ENCODE measurements around the gene CLASP2.

The CLASP2 gene

DNA sequence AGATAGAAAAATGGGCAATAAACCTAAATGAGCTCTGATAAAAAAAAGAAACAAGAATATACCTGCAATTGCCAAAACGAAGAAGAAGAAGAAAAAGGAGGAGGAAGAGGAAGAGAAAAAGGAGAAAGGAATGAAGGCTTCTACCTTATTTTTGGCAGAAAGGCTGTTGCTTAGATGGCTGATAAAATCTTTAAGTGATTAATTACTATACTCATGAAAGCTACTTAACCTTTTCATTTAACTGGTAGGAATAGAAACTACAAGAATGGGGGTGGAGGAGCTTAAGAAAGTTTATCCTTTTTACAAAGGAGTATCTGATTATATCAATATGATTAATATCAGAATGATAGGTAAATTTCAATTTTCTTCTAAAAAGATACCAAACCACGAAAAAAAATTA, 75.2 kb downstream of the CLASP2 start:
- in situ Hi-C loops (cut with HindIII; ENCODE audit: low sequenced_read_pairs) = loop anchor here (10.0 kb wide), 1 partner anchor 132 kb away; no protein-coding TSS in a partner anchor

DNA sequence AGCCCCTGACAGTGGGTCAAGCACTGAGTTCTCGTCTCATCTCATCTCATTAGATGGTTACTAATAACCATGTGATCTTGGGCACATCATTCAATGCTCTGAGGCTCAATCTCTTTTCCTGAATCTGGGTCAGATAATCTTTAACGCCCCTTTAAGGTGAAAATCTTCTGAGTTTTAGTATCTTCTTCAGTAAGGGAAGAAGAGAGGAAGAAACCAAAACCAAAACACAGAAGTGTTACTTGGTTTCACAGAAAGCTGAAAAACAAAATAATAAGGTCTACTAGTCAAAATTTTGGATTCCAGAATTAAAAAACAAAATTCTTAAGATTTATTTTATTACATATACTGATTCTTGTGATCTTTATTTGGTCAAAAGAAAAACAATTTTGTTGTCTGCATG, 78.2 kb downstream of the CLASP2 start:
- in situ Hi-C loops (cut with HindIII; ENCODE audit: low sequenced_read_pairs) = loop anchor here (10.0 kb wide), 1 partner anchor 135 kb away; no protein-coding TSS in a partner anchor

DNA sequence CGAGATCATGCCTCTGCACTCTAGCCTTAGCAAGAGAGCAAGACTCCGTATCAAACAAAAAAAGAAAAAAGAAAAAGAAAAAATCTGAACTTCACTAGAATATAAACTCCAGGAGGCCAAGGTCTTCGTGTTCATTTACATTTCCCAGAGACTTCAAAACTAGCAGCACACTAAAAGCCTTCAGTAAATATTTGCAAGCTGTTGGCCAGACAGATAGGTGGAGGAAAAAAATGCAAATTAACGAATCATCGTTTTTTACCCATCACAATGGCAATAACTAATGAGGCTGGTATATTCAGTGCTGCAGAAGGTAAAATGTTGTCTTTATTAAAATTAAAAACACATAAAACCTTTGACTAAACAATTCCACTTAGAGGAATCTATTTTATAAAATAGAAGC, 80.6 kb downstream of the CLASP2 start:
- in situ Hi-C loops (cut with HindIII; ENCODE audit: low sequenced_read_pairs) = no loop called here

DNA sequence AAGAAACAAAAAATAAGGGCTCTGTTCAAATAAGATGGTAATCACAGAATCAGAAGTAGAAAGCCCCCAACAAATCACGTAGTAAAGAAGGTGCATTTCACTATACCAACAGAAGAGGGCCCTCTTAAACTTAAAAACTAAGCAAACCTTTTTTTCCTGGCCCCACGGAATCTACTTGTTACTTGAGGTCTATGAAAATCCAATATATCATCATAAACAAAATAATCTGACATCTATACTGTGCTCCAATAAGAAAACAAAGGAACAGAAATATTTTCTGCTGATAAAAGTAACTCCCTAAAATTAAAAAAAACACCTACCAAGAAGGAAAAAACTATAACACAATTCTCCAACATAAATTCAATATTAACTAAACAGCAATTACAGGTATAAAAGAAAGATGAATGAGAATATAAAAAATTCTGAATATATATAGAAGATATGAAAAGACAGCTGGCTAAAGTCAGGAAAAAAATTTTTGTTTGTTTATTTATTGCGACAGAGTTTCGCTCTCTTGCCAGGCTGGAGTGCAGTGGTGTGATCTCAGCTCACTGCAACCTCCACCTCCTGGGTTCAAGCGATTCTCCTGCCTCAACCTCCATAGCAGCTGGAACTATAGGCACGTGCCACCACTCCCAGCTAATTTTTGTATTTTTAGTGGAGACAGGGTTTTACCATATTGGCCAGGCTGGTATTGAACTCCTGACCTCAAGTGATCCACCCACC, 81.8 kb downstream of the CLASP2 start:
- in situ Hi-C loops (cut with HindIII; ENCODE audit: low sequenced_read_pairs) = no loop called here

DNA sequence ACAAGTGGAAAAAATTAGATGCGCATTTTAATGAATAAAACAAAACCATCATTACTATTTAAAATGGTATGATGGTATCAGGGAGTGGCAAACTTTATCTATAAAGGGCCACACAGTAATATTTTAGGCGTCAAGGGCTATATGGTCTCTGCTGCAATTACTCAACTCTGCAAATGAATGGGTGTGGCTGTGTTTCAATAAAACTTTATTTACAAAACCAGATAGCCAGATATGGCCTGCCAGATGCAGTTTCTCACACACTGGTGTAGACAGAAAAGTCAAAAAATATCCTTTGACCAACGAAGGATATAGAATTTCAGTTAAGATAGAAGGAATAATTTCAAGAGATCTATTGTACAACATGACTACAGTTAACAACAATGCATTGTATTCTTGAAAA, 83.8 kb downstream of the CLASP2 start:
- in situ Hi-C loops (cut with HindIII; ENCODE audit: low sequenced_read_pairs) = no loop called here

DNA sequence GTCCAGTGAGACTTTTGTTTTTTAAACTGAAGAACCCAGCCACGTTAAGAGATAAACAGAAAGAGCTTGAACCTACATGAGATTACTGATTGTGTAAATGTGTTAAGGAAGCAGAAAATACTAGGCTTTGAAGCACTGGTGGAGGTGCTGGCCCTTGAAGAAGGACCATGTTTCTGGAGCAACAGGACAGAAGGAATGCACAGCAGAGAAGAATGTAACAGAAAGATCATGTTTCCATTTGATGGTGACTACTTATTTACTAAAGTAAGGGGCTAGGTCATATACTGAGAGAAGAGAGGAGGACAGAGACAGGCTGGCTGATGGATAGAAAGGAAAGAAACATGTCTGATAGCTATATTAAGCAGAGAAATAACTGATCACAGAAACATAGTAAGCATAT, 88.8 kb downstream of the CLASP2 start:
- in situ Hi-C loops (cut with HindIII; ENCODE audit: low sequenced_read_pairs) = loop anchor here (5.0 kb wide), 1 partner anchor 92 kb away; no protein-coding TSS in a partner anchor

DNA sequence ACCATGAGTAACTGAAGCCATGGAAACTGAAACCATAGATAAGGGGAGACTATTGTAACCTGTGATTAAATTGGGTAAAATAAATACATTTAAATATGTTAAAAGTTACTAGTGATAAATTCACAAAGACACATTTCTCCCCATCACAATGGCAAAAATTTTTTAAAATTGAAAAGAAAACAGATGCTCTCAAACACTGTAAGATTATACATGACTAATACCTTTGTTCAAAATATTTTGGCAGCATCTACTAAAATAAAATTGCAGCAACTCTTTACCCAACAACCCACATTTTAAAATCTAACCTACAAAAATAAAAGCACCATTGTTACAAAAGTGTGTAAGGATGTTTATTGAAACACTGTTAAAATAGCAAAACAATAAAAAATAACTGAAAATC, 93.3 kb downstream of the CLASP2 start:
- in situ Hi-C loops (cut with HindIII; ENCODE audit: low sequenced_read_pairs) = loop anchor here (5.0 kb wide), 1 partner anchor 87 kb away; no protein-coding TSS in a partner anchor

DNA sequence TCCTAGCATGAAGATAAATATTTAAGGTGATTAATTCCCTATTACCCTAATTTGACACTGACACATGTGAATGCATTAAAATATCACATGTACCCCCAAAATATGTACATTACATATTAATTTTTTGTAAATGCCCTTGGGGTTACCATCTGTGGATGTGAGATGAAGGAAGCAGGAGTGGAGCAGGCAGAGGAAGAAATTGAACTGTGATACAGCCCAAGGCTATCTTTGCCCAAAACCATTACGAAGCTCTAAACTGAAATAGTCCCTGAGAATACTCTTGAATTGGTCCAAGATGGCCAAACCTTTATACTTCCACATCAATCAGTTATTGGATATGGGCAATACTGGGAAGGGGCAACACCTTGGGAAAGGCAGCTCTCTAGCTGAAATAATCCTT, 105.0 kb downstream of the CLASP2 start:
- in situ Hi-C loops (cut with HindIII; ENCODE audit: low sequenced_read_pairs) = no loop called here

DNA sequence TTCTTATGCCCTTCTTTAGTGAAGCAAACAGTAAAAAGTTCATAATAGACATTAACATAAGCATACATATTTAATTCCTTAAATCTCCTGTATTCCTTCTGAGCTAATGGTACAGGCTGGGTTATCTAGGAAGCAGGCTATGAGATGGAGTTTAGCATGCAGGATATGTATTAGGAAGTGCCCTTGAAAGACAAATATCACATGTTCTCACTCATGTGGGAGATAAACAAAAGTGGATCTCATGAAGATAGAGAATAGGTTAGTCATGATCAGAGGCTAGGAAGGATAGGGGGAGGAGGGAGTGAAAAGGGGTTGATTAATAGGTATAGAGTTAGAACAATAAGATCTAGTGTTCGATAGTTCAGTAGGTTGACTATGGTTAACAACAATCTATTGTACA, 105.4 kb downstream of the CLASP2 start:
- in situ Hi-C loops (cut with HindIII; ENCODE audit: low sequenced_read_pairs) = no loop called here

DNA sequence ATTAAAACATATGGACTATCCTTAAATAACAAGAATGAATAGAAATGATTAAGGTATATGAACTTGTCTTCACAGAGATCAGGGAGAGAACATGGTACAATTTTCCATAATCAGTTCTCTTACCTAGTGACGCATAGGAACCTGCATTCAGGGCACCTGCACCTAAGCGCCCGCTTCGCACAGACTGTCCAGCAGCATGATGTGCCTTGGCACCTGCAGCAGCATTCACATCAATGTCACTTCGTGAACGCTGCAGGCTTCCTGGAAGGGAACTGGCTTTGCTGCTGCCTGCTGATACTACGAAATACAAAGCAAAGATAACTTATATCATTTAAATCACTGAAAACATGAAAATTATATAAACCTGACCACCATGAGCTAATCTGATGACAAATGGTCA, 115.2 kb downstream of the CLASP2 start:
- in situ Hi-C loops (cut with HindIII; ENCODE audit: low sequenced_read_pairs) = no loop called here

DNA sequence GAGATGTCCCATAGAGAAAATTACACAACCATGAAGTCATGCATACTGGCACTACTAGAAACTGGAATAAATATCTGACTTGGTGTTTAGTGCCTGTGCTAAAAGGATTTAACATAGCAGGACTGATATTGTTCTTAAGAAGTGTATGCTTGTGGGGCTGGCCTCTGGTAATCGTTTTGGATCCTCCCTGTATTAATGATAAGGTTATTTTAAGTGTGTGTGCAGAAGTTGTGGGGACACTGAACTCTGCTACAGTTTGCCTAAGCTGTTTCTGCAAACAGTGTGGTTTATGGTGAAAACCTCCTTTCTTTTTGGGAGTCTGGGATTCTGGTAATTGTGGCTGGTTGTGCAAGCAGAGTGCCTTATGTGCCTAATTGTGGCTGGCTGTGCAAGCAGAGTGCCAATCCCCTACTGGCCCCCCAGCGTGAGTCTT, 120.8 kb downstream of the CLASP2 start:
- in situ Hi-C loops (cut with HindIII; ENCODE audit: low sequenced_read_pairs) = no loop called here

DNA sequence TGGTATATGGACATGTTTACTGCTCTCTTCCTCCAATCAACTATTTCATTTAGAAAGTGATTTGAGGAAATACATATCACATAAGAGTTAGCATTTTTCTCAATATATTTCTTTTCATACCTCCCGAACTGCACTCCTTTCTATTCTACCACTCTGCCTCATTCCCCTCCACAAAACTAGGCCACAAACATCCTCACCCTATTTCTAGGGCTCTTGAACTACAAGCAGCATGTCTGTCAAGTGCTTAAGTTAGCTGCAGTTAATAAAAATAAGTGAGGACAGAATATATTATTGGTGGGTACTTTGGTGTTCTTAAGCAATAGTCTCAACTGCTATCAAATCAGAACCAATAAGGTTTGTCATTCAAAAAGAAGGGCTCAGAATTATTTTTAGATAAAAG, 125.1 kb downstream of the CLASP2 start:
- in situ Hi-C loops (cut with HindIII; ENCODE audit: low sequenced_read_pairs) = no loop called here

DNA sequence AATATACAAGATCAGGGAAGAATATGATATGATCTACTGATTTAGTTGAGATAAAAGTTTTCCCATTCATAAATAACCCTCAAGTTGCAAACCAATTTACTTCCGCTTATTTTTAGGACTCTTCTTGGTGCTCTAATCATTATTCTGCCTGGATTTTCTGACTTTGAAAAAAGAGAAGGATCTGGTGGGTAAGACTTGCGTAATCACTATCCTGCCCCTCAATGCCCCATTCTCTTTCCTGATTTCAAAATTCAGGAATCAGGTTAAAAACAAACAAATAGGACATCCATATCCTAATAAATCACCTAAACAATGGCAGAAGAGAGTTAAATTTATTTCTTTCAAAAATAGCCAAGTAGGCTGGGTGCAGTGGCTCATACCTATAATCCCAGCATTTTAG, 127.5 kb downstream of the CLASP2 start:
- in situ Hi-C loops (cut with HindIII; ENCODE audit: low sequenced_read_pairs) = no loop called here

DNA sequence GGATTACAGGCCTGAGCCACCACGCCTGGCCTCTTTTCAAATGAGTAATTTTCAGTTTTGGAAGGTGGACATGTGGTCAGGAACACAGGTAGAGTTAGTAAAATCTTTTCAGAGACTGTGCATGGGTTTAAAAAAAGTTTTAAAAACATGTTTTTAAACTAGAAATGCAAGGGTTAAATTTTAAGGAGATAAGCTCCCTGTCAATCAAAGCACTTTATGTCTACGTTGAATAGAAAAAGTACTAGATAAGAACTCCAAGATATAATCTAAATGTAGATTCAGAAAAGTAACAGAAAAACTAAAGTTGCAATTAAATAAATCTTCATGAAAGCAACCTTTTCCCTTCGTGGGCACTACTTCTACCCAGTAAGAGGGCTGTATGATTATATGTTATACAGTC, 131.7 kb downstream of the CLASP2 start:
- in situ Hi-C loops (cut with HindIII; ENCODE audit: low sequenced_read_pairs) = no loop called here

DNA sequence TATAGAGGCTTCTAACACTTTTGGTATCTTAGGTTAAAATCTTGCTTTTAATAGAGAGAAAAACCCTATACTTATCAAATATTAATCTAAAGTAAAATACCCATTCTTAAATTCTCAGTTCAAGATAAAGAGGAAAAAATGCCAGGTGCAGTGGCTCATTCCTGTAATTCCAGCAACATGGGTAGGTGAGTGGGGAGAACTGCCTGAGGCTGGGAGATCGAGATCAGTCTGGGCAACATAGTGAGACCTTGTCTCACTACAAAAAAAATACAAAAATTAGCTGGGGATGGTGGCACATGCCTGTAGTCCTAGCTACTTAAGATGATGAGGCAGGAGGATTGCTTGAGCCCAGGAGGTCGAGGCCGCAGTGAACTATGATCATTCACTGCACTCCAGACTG, 135.8 kb downstream of the CLASP2 start:
- in situ Hi-C loops (cut with HindIII; ENCODE audit: low sequenced_read_pairs) = no loop called here

DNA sequence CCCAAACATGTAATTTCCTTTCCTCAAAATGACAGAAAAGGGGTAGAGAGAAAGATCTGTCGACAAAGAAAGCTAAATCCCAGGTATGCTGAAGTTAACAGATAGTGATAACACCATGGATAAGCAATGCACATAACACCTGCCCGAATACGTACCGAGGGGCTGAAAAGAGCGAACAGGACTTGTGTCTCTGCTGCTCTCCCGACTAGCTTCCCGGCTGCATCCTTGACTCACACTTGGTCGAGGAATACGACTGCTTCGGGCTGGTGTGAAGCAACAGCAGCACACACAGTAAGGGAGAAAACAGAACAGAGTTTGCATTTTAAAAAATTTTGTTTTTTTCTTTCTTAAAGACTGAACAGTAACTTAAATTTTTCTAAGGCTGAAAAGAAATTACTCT, 136.4 kb downstream of the CLASP2 start:
- in situ Hi-C loops (cut with HindIII; ENCODE audit: low sequenced_read_pairs) = no loop called here

DNA sequence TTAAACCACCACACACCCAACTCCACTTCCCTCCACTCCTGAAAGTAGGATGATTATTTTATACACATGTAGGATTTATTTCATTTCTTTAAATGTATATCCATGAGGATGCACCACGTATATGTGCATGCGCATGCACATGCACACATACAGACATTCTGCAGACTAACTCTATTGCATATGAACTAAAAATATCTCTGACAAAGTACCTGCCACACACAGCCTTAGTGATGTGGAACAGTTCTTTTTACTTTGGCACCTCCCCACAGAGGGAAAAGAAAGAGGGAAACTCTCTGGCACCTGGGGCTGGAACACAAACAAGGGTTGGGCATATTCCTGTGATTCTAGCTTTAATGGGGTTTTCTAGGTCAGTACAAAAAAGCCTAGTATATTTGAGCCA, 138.2 kb downstream of the CLASP2 start:
- in situ Hi-C loops (cut with HindIII; ENCODE audit: low sequenced_read_pairs) = no loop called here

DNA sequence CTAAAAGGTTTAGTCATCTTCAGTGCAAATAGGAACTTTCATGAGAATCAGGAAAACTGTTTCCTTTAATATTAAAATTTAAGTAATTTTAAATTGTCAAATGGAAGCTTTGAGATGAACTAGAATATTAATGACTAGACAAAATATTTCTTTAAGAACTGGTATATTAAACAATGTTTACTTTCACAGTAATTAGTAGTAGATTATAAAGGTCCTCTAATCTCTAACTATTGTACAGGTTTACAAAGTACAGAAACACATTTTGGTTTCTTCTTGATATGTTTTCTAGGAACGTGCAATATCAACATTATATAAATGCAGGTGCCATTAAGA, 138.9 kb downstream of the CLASP2 start:
- in situ Hi-C loops (cut with HindIII; ENCODE audit: low sequenced_read_pairs) = no loop called here

DNA sequence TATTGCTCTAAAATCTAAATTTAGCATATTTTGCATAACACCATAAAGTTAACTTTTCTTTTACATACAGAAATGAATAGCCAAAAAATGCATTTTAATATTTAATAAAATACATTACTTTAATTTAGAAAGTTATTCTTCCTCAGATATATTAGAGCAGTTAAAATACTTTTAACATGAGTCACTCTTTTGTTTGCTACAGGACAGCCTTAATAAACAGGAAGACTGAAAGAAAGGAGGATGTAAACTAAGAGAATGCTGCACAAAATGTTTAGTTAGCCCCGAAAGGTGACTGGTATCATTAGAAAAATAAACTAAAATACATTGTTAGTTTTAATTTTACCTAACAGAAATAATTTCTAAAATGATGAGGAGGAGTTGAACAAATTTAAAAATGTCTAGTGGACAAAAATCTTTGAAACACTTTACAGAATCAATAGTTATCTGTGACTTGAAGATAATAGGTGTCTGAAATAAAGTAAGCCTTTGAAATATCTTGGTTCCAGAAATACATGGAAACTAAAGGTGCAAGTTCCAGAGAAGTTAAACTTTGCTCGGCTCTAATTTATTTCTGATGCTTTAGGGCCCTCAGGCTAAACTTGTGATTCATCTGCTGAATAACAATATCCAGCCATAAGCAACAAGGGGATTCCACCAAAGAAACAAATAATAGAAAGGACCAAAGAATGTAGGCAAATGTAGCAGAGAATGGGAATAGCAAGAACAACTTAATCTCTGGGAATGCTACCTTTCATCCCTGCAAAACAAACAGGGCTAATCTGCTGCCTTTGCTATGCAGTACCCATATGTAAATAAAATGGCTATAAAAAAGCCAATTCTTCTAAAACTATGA, 139.5 kb downstream of the CLASP2 start:
- in situ Hi-C loops (cut with HindIII; ENCODE audit: low sequenced_read_pairs) = no loop called here

DNA sequence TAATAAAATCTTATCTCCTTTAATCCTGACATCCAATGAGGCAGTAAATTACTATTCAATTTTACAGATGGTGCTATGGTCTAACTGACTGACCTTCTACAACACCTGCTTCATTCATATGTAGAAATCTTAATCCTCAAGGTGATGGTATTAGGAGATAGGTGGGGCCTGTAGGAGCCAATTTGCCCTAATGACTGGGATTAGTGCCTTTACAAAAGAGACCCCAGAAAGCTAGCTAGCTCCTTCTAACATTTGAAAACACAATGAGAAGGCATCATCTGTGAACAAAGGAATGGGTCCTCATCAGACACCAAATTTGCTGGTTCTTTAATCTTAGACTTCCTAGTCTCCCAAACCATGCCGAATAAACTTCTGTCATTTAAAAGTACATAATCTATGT, 140.5 kb downstream of the CLASP2 start:
- in situ Hi-C loops (cut with HindIII; ENCODE audit: low sequenced_read_pairs) = no loop called here

DNA sequence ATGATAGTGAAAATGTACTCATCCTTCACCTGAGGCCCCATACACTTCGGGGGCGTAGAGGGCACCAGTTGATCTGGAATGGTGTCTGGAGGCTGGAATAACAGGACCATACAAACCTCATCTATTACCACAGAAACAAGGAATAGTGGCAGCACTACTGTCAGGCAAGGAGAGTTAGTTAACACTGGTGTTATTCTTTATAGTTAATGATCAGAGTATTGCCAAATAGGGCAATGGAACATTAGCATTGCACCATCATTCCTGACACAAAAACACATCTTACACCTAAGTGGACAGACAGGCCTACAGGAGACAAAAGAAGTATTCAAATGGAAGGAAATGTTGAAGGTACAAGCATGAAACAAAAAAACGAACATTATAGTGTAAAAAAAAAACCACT, 140.9 kb downstream of the CLASP2 start:
- in situ Hi-C loops (cut with HindIII; ENCODE audit: low sequenced_read_pairs) = no loop called here

DNA sequence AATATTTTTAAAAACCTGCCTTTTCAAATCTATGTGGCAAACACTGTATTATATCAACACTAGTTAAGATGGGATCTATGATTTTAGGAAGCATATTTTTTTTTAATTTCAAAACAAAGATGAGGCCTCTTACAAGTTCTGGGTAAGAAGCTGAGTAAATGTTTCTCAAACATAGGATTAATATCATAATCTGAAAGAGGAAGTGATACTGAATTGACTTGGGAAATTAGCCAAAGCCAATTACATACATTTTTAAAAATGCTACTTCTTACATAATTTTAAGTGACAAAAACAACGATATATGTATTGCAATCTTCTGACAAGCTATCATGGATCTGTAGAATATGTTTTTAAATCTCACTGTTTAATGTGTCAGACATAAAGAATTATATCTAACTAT, 142.7 kb downstream of the CLASP2 start:
- in situ Hi-C loops (cut with HindIII; ENCODE audit: low sequenced_read_pairs) = no loop called here
